Measurements from ENCODE around the gene HNF1A. TPM values are rescaled to one million over a fixed set of nuclear protein-coding genes. Genes with fewer than 3 reads are reported as not detected.

Gene HNF1A
- total and polyA plus RNA-seq, 7 experiments from 2014 or later = not detected

DNA sequence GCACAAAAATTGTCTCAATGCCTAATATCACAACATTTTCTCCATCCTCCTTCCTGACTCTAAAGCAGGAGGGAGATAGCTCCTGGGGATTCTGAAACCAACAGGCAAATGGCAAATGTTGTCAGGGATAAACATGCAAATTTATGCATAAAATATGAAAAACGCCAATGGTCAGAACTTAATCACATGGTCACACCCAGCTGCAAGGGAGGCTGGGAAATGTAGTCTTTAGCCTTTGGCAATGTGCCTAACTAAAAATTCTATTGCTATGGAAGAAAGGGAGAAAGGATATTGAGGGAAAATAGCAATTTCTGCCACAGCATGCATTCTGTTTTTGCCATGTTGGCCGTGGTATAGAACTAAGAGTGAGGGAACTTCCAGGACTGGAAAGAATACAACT, 72.4 kb downstream of the HNF1A start:
- CTCF ChIA-PET = interaction anchor here (2.2 kb wide), 1 partner anchor 10 kb away, joined by 11 read pairs; no protein-coding TSS in a partner anchor
- no peak overlapping the region for H3K4me3 Mint-ChIP-seq
- no peak for DNase-seq
- intact Hi-C loops (cut with micrococcal nuclease) = no loop called here
- H3K4me1 Mint-ChIP-seq = peaks cover 0 to 6% (median 3%) of the 10 kb centered on the region in 7 donors
- peaks cover 0 to 16% (median 0%) of the 10 kb centered on the region in 5 donors for H3K27me3 Mint-ChIP-seq
- no peaks in the 10 kb centered on the region for H3K36me3 ChIP-seq (ENCODE audit: control insufficient read depth in 2 of 3, insufficient read depth in 3 of 3, low read length in 3 of 3)
- no peak overlapping the region for H3K4me3 ChIP-seq (ENCODE audit: low read length)
- POLR2A ChIA-PET = no interaction called here
- no peaks in the 10 kb centered on the region for H3K9me3 Mint-ChIP-seq
- no peak overlapping the region for H3K27ac ChIP-seq (ENCODE audit: low read depth, low read length)
- H3K4me1 ChIP-seq (ENCODE audit: control insufficient read depth in 2 of 2, insufficient read depth in 2 of 2, low read length in 2 of 2) = no peaks in the 10 kb centered on the region
- no peaks in the 10 kb centered on the region for H3K36me3 Mint-ChIP-seq
- H3K27me3 ChIP-seq (ENCODE audit: control insufficient read depth in 2 of 2, insufficient read depth in 2 of 2, low read length in 2 of 2) = no peaks in the 10 kb centered on the region
- ATAC-seq = no peak
- no peaks in the 10 kb centered on the region for H3K9me3 ChIP-seq (ENCODE audit: control insufficient read depth in 2 of 3, low read length in 3 of 3)
- no peak overlapping the region for H3K27ac Mint-ChIP-seq

Other genes starting within 250 kb of the HNF1A start
- gene SPPL3, start 74.2 kb upstream of the HNF1A start, total RNA-seq = 10 to 100 TPM; 34.9 to 51.8 (median 48.2) TPM
- 10 to 100 TPM; 22.8 to 24.7 TPM for gene SPPL3, start 74.2 kb upstream of the HNF1A start, polyA plus RNA-seq
- gene C12orf43, start 37.9 kb downstream of the HNF1A start, total RNA-seq = 10 to 100 TPM; 11.8 to 24.2 (median 17.5) TPM
- gene C12orf43, start 37.9 kb downstream of the HNF1A start, polyA plus RNA-seq = 10 to 100 TPM; 18.8 to 22.2 TPM
- 10 to 100 TPM in 2 of 5 experiments, 1 to 10 TPM in 3; 2.7 to 19.4 (median 4.3) TPM for gene OASL, start 60.7 kb downstream of the HNF1A start, total RNA-seq
- 1 to 10 TPM; 1.2 to 2.8 TPM for gene OASL, start 60.7 kb downstream of the HNF1A start, polyA plus RNA-seq
- gene P2RX7, start 154.3 kb downstream of the HNF1A start, total RNA-seq = 10 to 100 TPM in 1 of 5 experiments, 1 to 10 TPM in 4; 4.1 to 14.7 (median 6.3) TPM
- 1 to 10 TPM; 2.0 to 5.1 TPM for gene P2RX7, start 154.3 kb downstream of the HNF1A start, polyA plus RNA-seq
- 10 to 100 TPM; 34.1 to 56.9 (median 40.5) TPM for gene P2RX4, start 231.6 kb downstream of the HNF1A start, total RNA-seq
- gene P2RX4, start 231.6 kb downstream of the HNF1A start, polyA plus RNA-seq = 10 to 100 TPM; 42.0 to 42.9 TPM